Forelimb muscle (tissue), 1 donor: ENCODE measurements around the gene BCL6B. TPM values are rescaled to one million over a fixed set of nuclear protein-coding genes. Genes with fewer than 3 reads are reported as not detected.

Experiments
- DNase-seq: peaks from one replicate; pipeline ENCODE4 v3.0.0-alpha.2; 2013; ENCODE audit warnings: low read depth
- polyA plus RNA-seq: library from polyadenylated mRNA; unstranded; fragments of 120-200 nt; gene quantifications from one replicate; pipeline ENCODE4 v1.2.1, GENCODE V29; 2013; ENCODE audit not compliant: insufficient read length

The BCL6B gene
- polyA plus RNA-seq, 1 donor: 19.3 TPM

GRCh38 chr17:7060165-7060891 lies 37.5 kb downstream of the BCL6B start:
- no peak for DNase-seq

GRCh38 chr17:7063518-7064094 lies 40.8 kb downstream of the BCL6B start:
- no peak for DNase-seq

- no peak for DNase-seq
These were observed 41.4 kb downstream of the BCL6B start for GRCh38 chr17:7064261-7064660.

GRCh38 chr17:7067198-7067597 lies 44.3 kb downstream of the BCL6B start:
- no peak for DNase-seq

GRCh38 chr17:7068268-7068667 lies 45.4 kb downstream of the BCL6B start:
- DNase-seq: no peak

- DNase-seq: no peak
These were observed 47.9 kb downstream of the BCL6B start for GRCh38 chr17:7070712-7071111.

GRCh38 chr17:7072406-7072805 lies 49.6 kb downstream of the BCL6B start:
- DNase-seq: no peak

GRCh38 chr17:7074931-7075330 lies 52.1 kb downstream of the BCL6B start:
- no peak for DNase-seq

GRCh38 chr17:7077911-7078546 lies 55.2 kb downstream of the BCL6B start:
- DNase-seq: no peak

- no peak for DNase-seq
These were observed 55.9 kb downstream of the BCL6B start for GRCh38 chr17:7078711-7079110.

Other genes starting within 250 kb of the BCL6B start
- 0.20 TPM for gene FBXO39, start 246.8 kb upstream of the BCL6B start, polyA plus RNA-seq
- not detected for gene TEKT1, start 191.3 kb upstream of the BCL6B start, polyA plus RNA-seq
- gene ALOX12, start 27.0 kb upstream of the BCL6B start, polyA plus RNA-seq: 1.9 TPM
- 118 TPM for gene RNASEK, start 10.4 kb upstream of the BCL6B start, polyA plus RNA-seq
- 0.96 TPM for gene SLC16A13, start 13.0 kb downstream of the BCL6B start, polyA plus RNA-seq
- 0.33 TPM for gene SLC16A11, start 21.0 kb downstream of the BCL6B start, polyA plus RNA-seq
- 2.2 TPM for gene CLEC10A, start 57.2 kb downstream of the BCL6B start, polyA plus RNA-seq
- gene ASGR2, start 91.8 kb downstream of the BCL6B start, polyA plus RNA-seq: 0.11 TPM
- 2.3 TPM for gene ASGR1, start 156.3 kb downstream of the BCL6B start, polyA plus RNA-seq
- 18.0 TPM for gene DLG4, start 196.8 kb downstream of the BCL6B start, polyA plus RNA-seq
- 243 TPM for gene ACADVL, start 196.9 kb downstream of the BCL6B start, polyA plus RNA-seq
- 36.2 TPM for gene DVL2, start 211.5 kb downstream of the BCL6B start, polyA plus RNA-seq
- gene PHF23, start 216.4 kb downstream of the BCL6B start, polyA plus RNA-seq: 35.7 TPM
- gene GABARAP, start 219.4 kb downstream of the BCL6B start, polyA plus RNA-seq: 246 TPM
- gene CTDNEP1, start 228.7 kb downstream of the BCL6B start, polyA plus RNA-seq: 187 TPM
- 48.5 TPM for gene ELP5, start 229.2 kb downstream of the BCL6B start, polyA plus RNA-seq
- 0.99 TPM for gene CLDN7, start 239.4 kb downstream of the BCL6B start, polyA plus RNA-seq